DMS153 treated with DMSO at 0.1 percent for 48 hours (cell line): Measurements from ENCODE around the gene CLIC6.

Experiments used
- DNase-seq: peaks from one replicate; lab custom pipeline; 2025; ENCODE audit not compliant: unreplicated experiment; lab: John Stamatoyannopoulos, UW

The CLIC6 gene

GRCh38 chr21:34668803-34669148 lies at the start of gene CLIC6:
TSS of gene CLIC6 (plus strand) at chr21:34668994. CDS start at chr21:34669389, 395 bp downstream.
- no peak for DNase-seq

- no peak for DNase-seq
These were observed 48.7 kb upstream of the CLIC6 start for GRCh38 chr21:34619841-34620665.

GRCh38 chr21:34621434-34622350 lies 47.1 kb upstream of the CLIC6 start:
- no peak for DNase-seq

GRCh38 chr21:34623516-34623915 lies 45.3 kb upstream of the CLIC6 start:
- DNase-seq, result no peak

- no peak for DNase-seq
These were observed 43.7 kb upstream of the CLIC6 start for GRCh38 chr21:34625030-34625593.

GRCh38 chr21:34626131-34626530 lies 42.7 kb upstream of the CLIC6 start:
- no peak for DNase-seq

GRCh38 chr21:34630536-34631143 lies 38.2 kb upstream of the CLIC6 start:
- peak; percentile 63 for DNase-seq

- DNase-seq, result no peak
These were observed 36.3 kb upstream of the CLIC6 start for GRCh38 chr21:34632498-34632897.

GRCh38 chr21:34635307-34635706 lies 33.5 kb upstream of the CLIC6 start:
- no peak for DNase-seq

- DNase-seq, result no peak
These were observed 31.8 kb upstream of the CLIC6 start for GRCh38 chr21:34636961-34637360.

GRCh38 chr21:34639250-34639649 lies 29.5 kb upstream of the CLIC6 start:
- DNase-seq, result no peak

GRCh38 chr21:34639882-34640788 lies 28.7 kb upstream of the CLIC6 start:
- DNase-seq, result no peak

GRCh38 chr21:34640858-34641257 lies 27.9 kb upstream of the CLIC6 start:
- no peak for DNase-seq

GRCh38 chr21:34642211-34643075 lies 26.4 kb upstream of the CLIC6 start:
- no peak for DNase-seq

GRCh38 chr21:34644825-34645224 lies 24.0 kb upstream of the CLIC6 start:
- no peak for DNase-seq

- DNase-seq, result no peak
These were observed 21.2 kb upstream of the CLIC6 start for GRCh38 chr21:34647555-34647954.

GRCh38 chr21:34648739-34649297 lies 20.0 kb upstream of the CLIC6 start:
- no peak for DNase-seq

GRCh38 chr21:34649400-34649799 lies 19.4 kb upstream of the CLIC6 start:
- no peak for DNase-seq

GRCh38 chr21:34650861-34651431 lies 17.8 kb upstream of the CLIC6 start:
- DNase-seq, result no peak
